Glutamatergic neuron (in vitro differentiated cells): Measurements from ENCODE around the gene RNU7-1. TPM values are rescaled to one million over a fixed set of nuclear protein-coding genes. Genes with fewer than 3 reads are reported as not detected.

ENCODE experiments used
- DNase-seq: peaks from one replicate; pipeline ENCODE4 v3.0.0; 2022
- H3K27ac Mint-ChIP-seq: one replicate; pipeline ENCODE4 v1.8.0; 2020; ENCODE audit warnings: mild to moderate bottlenecking, mixed read lengths, inconsistent platforms; ENCODE audit not compliant: unreplicated experiment
- H3K27me3 Mint-ChIP-seq: one replicate; pipeline ENCODE4 v1.8.0; 2020; ENCODE audit warnings: mild to moderate bottlenecking, moderate library complexity, mixed read lengths, inconsistent platforms; ENCODE audit not compliant: unreplicated experiment
- H3K36me3 Mint-ChIP-seq: one replicate; pipeline ENCODE4 v1.8.0; 2020; ENCODE audit warnings: mild to moderate bottlenecking, mixed read lengths, inconsistent platforms; ENCODE audit not compliant: unreplicated experiment
- H3K4me1 Mint-ChIP-seq: one replicate; pipeline ENCODE4 v1.8.0; 2020; ENCODE audit warnings: mild to moderate bottlenecking, low read depth, mixed read lengths, inconsistent platforms; ENCODE audit not compliant: unreplicated experiment
- H3K4me3 Mint-ChIP-seq: one replicate; pipeline ENCODE4 v1.8.0; 2020; ENCODE audit warnings: mild to moderate bottlenecking, mixed read lengths, inconsistent platforms; ENCODE audit not compliant: unreplicated experiment
- H3K9me3 Mint-ChIP-seq: one replicate; pipeline ENCODE4 v1.8.0; 2020; ENCODE audit warnings: mild to moderate bottlenecking, moderate library complexity, mixed read lengths, inconsistent platforms; ENCODE audit not compliant: unreplicated experiment
- CTCF ChIP-seq: fragments of 200-600 bp; sonication (generic); IDR thresholded peaks from one replicate; pipeline ENCODE4 v1.5.0; 2021; ENCODE audit not compliant: partially characterized antibody, unreplicated experiment
- total RNA-seq: library from RNA; stranded (reverse); fragmentation: NEBNext Ultra II Directional; extraction: Animal tissue kit (Norgen Biotek cat#: 25700); gene quantifications from one replicate; pipeline ENCODE4 v1.2.1, GENCODE V29; 2021; ENCODE audit not compliant: unreplicated experiment

The RNU7-1 gene
- total RNA-seq, 1 donor from 2014 or later, result not detected

GRCh38 chr12:6938353-6939190, 5.0 kb upstream of the RNU7-1 start:
- H3K36me3 Mint-ChIP-seq, result peaks cover 13% of the 10 kb centered on the region
- peaks cover 5% of the 10 kb centered on the region for H3K4me1 Mint-ChIP-seq
- peaks cover 26% of the 10 kb centered on the region for H3K27me3 Mint-ChIP-seq

DNA sequence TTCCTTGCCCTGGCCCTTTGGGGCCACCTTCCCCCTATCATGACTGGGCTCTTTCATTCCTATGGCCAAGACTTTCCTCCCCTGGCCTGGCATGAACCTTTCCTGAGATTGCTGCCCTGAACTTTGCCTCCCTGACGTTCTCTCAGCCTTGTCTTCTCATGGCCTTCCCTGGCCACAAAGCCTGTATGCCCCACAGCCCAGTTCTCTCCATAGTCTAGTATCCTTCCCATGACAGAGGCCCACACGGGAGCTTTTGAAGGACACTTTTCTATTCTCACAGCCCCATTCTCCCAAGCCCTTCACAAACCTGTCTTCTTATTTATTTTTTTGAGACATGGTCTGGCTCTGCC, 4.5 kb upstream of the RNU7-1 start:
- Mint-ChIP-seq H3K36me3 (peaks cover 13% of the 10 kb centered on the region), H3K27ac (peak overlapping the region; percentile 85), H3K27me3 (peaks cover 29% of the 10 kb centered on the region), H3K4me1 (peaks cover 7% of the 10 kb centered on the region), H3K9me3 (peaks cover 34% of the 10 kb centered on the region), H3K4me3 (peak overlapping the region; percentile 81)
- DNase-seq, result no peak
- no peak for TF ChIP-seq CTCF

More at GRCh38 chr12:6938353-6939190, 5.0 kb upstream of the RNU7-1 start:
- Mint-ChIP-seq H3K27ac (peak overlapping the region; percentile 85), H3K4me3 (peak overlapping the region; percentile 81), H3K9me3 (peaks cover 30% of the 10 kb centered on the region)
- peak; percentile 33 for TF ChIP-seq CTCF
- no peak for DNase-seq

- peaks cover 16% of the 10 kb centered on the region for H3K4me1 Mint-ChIP-seq
- peaks cover 8% of the 10 kb centered on the region for H3K36me3 Mint-ChIP-seq
- no peak for TF ChIP-seq CTCF
- DNase-seq, result no peak
- peaks cover 30% of the 10 kb centered on the region for H3K27me3 Mint-ChIP-seq
- peaks cover 29% of the 10 kb centered on the region for H3K9me3 Mint-ChIP-seq
- H3K4me3 Mint-ChIP-seq, result no peak overlapping the region
- H3K27ac Mint-ChIP-seq, result no peak overlapping the region
Observed at GRCh38 chr12:6941267-6941666, 2.3 kb upstream of the RNU7-1 start.

DNA sequence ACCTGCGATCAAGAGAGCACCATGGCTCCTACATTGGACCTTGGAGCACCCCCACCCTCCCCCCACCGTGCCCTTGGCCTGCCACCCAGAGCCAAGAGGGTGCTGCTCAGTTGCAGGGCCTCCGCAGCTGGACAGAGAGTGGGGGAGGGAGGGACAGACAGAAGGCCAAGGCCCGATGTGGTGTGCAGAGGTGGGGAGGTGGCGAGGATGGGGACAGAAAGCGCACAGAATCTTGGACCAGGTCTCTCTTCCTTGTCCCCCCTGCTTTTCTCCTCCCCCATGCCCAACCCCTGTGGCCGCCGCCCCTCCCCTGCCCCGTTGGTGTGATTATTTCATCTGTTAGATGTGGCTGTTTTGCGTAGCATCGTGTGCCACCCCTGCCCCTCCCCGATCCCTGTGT, 1.8 kb upstream of the RNU7-1 start:
- no peak overlapping the region for H3K27ac Mint-ChIP-seq
- H3K36me3 Mint-ChIP-seq, result peaks cover 8% of the 10 kb centered on the region
- H3K4me1 Mint-ChIP-seq, result peaks cover 18% of the 10 kb centered on the region
- H3K9me3 Mint-ChIP-seq, result peaks cover 26% of the 10 kb centered on the region
- peaks cover 31% of the 10 kb centered on the region for H3K27me3 Mint-ChIP-seq
- TF ChIP-seq CTCF, result no peak
- no peak for DNase-seq
- no peak overlapping the region for H3K4me3 Mint-ChIP-seq

DNA sequence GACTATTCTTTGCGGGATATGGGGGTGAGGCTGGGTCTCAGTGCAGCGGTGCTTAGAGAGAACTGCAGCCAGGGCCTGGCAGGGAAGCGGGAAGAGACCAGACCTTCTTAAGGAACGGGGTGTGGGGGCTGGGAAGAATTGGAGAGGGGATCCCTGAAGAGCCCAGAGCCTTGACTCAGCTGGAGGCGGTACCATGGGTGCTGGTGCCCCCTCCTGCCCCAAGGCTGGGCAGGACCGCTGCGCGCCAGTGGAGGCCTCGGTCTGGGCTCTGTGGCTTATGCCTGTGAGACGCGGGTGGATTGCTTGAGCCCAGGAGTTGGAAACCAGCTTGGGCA, 1.3 kb upstream of the RNU7-1 start:
- H3K9me3 Mint-ChIP-seq, result peaks cover 26% of the 10 kb centered on the region
- peak overlapping the region; percentile 47 for H3K4me3 Mint-ChIP-seq
- H3K27me3 Mint-ChIP-seq, result peaks cover 35% of the 10 kb centered on the region
- peaks cover 21% of the 10 kb centered on the region for H3K4me1 Mint-ChIP-seq
- H3K36me3 Mint-ChIP-seq, result peaks cover 8% of the 10 kb centered on the region
- H3K27ac Mint-ChIP-seq, result peak overlapping the region; percentile 99
- TF ChIP-seq CTCF, result no peak
- DNase-seq, result no peak
